Esophagus squamous epithelium (tissue), 4 donors: ENCODE data around the gene MICAL2.

Experiments used
- POLR2A ChIP-seq, 4 donors: fragments of 450-650 bp; IDR thresholded peaks; one replicate each; pipeline ENCODE4 v1.6.1; 2017; ENCODE audit warnings: antibody characterized with exemption in 4 of 4, mild to moderate bottlenecking in 4 of 4, moderate library complexity in 3 of 4
- TF ChIP-seq, protein P1 (sequence below), 6 experiments: fragments of 450-650 bp in 4 of 6; fragments of 200-600 bp in 2 of 6; sonication (generic) in 2 of 6; IDR thresholded peaks; one replicate each; pipeline ENCODE4 v1.5.1; 2016 to 2019; ENCODE audit warnings: antibody characterized with exemption in 6 of 6, mild to moderate bottlenecking in 4 of 6, moderate library complexity in 4 of 6

DNA sequence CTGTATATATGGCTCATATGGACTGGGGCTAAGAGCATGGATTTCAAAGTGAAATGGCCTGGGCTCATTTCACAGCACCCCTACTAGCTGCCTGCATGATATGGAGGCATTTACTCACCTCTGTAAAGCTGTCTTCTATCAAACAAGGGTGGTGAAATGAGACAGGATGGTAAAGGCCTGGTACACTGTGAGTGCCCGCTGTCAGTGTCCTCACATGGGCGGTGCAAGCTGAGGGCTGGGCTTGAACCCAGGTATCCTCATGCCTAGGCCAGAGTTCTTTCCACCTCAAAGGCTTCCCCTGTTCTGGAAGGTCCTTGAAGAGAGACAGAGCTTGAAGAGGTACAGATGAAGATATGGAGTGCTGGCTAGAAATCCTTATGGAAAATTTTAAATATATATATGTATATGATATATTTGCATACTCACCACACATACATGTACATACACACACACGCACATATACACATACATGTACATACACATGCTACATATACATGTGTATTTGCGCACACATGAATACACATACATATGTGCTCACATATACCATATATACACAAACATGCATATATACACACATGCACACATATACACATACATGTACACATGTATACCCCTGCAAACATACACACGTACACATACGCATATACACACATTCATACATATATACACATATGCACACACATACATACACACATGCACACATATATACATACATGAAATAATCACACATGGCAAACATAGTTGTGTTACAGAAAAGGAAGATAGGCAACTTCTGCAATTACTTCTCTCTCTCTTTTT lies 44.7 kb downstream of the MICAL2 start:
- TF ChIP-seq POLR2A (IDR thresholded peaks at IDR 0.05) = no peak
- TF ChIP-seq, protein P1, sequence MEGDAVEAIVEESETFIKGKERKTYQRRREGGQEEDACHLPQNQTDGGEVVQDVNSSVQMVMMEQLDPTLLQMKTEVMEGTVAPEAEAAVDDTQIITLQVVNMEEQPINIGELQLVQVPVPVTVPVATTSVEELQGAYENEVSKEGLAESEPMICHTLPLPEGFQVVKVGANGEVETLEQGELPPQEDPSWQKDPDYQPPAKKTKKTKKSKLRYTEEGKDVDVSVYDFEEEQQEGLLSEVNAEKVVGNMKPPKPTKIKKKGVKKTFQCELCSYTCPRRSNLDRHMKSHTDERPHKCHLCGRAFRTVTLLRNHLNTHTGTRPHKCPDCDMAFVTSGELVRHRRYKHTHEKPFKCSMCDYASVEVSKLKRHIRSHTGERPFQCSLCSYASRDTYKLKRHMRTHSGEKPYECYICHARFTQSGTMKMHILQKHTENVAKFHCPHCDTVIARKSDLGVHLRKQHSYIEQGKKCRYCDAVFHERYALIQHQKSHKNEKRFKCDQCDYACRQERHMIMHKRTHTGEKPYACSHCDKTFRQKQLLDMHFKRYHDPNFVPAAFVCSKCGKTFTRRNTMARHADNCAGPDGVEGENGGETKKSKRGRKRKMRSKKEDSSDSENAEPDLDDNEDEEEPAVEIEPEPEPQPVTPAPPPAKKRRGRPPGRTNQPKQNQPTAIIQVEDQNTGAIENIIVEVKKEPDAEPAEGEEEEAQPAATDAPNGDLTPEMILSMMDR (IDR thresholded peaks at IDR 0.05) = no peak
